WTC11 (cell line): ENCODE measurements around the gene XPO6. TPM values are rescaled to one million over a fixed set of nuclear protein-coding genes. Genes with fewer than 3 reads are reported as not detected.

Source experiments
- ATAC-seq: fragments of 200-7000 bp; cut with Tn5 transposase; 2 replicates; pipeline ENCODE4 v1.10.0; 2021; ENCODE audit warnings: mild to moderate bottlenecking, moderate library complexity
- CTCF ChIA-PET: fragments of 300-600 bp; sonication (Branson Sonifier 250); formaldehyde crosslinking; loops from one replicate; lab custom pipeline; 2021; ENCODE audit warnings: antibody characterized with exemption; lab: Charles Lee
- POLR2A ChIA-PET: fragments of 350-600 bp; sonication (Branson Sonifier 250); formaldehyde crosslinking; loops from one replicate; lab custom pipeline; 2021; ENCODE audit warnings: antibody characterized with exemption; lab: Charles Lee
- DNase-seq: peaks from one replicate; pipeline ENCODE4 v3.0.0; 2021; ENCODE audit warnings: low spot score
- H3K27ac Mint-ChIP-seq: 2 replicates; pipeline ENCODE4 v1.8.0; 2021; ENCODE audit warnings: mixed read lengths
- H3K27me3 Mint-ChIP-seq: 2 replicates; pipeline ENCODE4 v1.8.0; 2021; ENCODE audit warnings: low read depth, mild to moderate bottlenecking, moderate library complexity, mixed read lengths
- H3K36me3 Mint-ChIP-seq: 2 replicates; pipeline ENCODE4 v1.8.0; 2021; ENCODE audit warnings: mixed read lengths
- H3K4me1 Mint-ChIP-seq: 2 replicates; pipeline ENCODE4 v1.8.0; 2022; ENCODE audit warnings: mixed read lengths
- H3K4me3 Mint-ChIP-seq: 2 replicates; pipeline ENCODE4 v1.8.0; 2021; ENCODE audit warnings: mild to moderate bottlenecking, moderate library complexity, mixed read lengths
- H3K9me3 Mint-ChIP-seq: 2 replicates; pipeline ENCODE4 v1.8.0; 2021; ENCODE audit warnings: mixed read lengths
- AFF4 ChIP-seq: sonication (generic); formaldehyde crosslinking; IDR thresholded peaks from 2 replicates; pipeline ENCODE4 v1.8.1; 2023; ENCODE audit warnings: mild to moderate bottlenecking, missing genetic modification reagents, borderline replicate concordance
- CBFB ChIP-seq: sonication (generic); formaldehyde crosslinking; IDR thresholded peaks from 2 replicates; pipeline ENCODE4 v1.8.1; 2022; ENCODE audit warnings: mild to moderate bottlenecking, low read depth, missing genetic modification reagents
- CREB1 ChIP-seq: sonication (generic); formaldehyde crosslinking; IDR thresholded peaks from 2 replicates; pipeline ENCODE4 v1.8.0; 2023; ENCODE audit warnings: mild to moderate bottlenecking, missing genetic modification reagents
- FOXJ3 ChIP-seq: sonication (generic); formaldehyde crosslinking; IDR thresholded peaks from 2 replicates; pipeline ENCODE4 v1.9.0; 2021; ENCODE audit warnings: missing genetic modification reagents, mild to moderate bottlenecking, borderline replicate concordance
- GABPB1 ChIP-seq: sonication (generic); formaldehyde crosslinking; IDR thresholded peaks from 2 replicates; pipeline ENCODE4 v1.8.1; 2023; ENCODE audit warnings: mild to moderate bottlenecking, missing genetic modification reagents
- GTF2I ChIP-seq: fragments of 250-450 bp; sonication (Bioruptor Pico); conservative IDR thresholded peaks from 2 replicates; pipeline ENCODE4 v1.4.0; 2021; ENCODE audit warnings: mild to moderate bottlenecking
- IRF1 ChIP-seq: sonication (generic); formaldehyde crosslinking; IDR thresholded peaks from 2 replicates; pipeline ENCODE4 v1.8.0; 2023; ENCODE audit warnings: missing genetic modification reagents
- MAX ChIP-seq: sonication (generic); formaldehyde crosslinking; IDR thresholded peaks from 2 replicates; pipeline ENCODE4 v1.8.0; 2022; ENCODE audit warnings: mild to moderate bottlenecking, missing genetic modification reagents
- RELA ChIP-seq: sonication (generic); formaldehyde crosslinking; IDR thresholded peaks from 2 replicates; pipeline ENCODE4 v1.8.1; 2022; ENCODE audit warnings: missing genetic modification reagents, mild to moderate bottlenecking, borderline replicate concordance
- RORB ChIP-seq: fragments of 250-450 bp; sonication (Bioruptor Pico); IDR thresholded peaks from 2 replicates; pipeline ENCODE4 v1.9.0; 2021; ENCODE audit warnings: mild to moderate bottlenecking
- SMAD3 ChIP-seq: sonication (generic); formaldehyde crosslinking; IDR thresholded peaks from 2 replicates; pipeline ENCODE4 v1.8.0; 2022; ENCODE audit warnings: missing genetic modification reagents, mild to moderate bottlenecking, borderline replicate concordance
- SOX15 ChIP-seq: fragments of 250-450 bp; sonication (Bioruptor Pico); IDR thresholded peaks from 2 replicates; pipeline ENCODE4 v1.9.0; 2021; ENCODE audit warnings: mild to moderate bottlenecking
- TP53 ChIP-seq: sonication (generic); formaldehyde crosslinking; IDR thresholded peaks from 2 replicates; pipeline ENCODE4 v1.8.1; 2023; ENCODE audit warnings: mild to moderate bottlenecking, missing genetic modification reagents
- ZBTB21 ChIP-seq: sonication (generic); formaldehyde crosslinking; IDR thresholded peaks from 2 replicates; pipeline ENCODE4 v1.8.1; 2023; ENCODE audit warnings: mild to moderate bottlenecking, missing genetic modification reagents, borderline replicate concordance
- ZNF121 ChIP-seq: sonication (generic); formaldehyde crosslinking; IDR thresholded peaks from 2 replicates; pipeline ENCODE4 v1.8.0; 2023; ENCODE audit warnings: missing genetic modification reagents
- ZNF263 ChIP-seq: sonication (generic); formaldehyde crosslinking; IDR thresholded peaks from 2 replicates; pipeline ENCODE4 v1.8.1; 2022; ENCODE audit warnings: low read depth, mild to moderate bottlenecking, moderate library complexity, missing genetic modification reagents
- total RNA-seq: library from RNA; stranded (reverse); gene quantifications from 3 replicates; pipeline ENCODE4 v1.2.3, GENCODE V29; 2021
- TF ChIP-seq, protein P1 (sequence below): sonication (generic); formaldehyde crosslinking; IDR thresholded peaks from 2 replicates; pipeline ENCODE4 v1.8.1; 2022; ENCODE audit warnings: mild to moderate bottlenecking, moderate library complexity, missing genetic modification reagents
- TF ChIP-seq, protein P2 (sequence below): sonication (generic); formaldehyde crosslinking; IDR thresholded peaks from 2 replicates; pipeline ENCODE4 v1.8.1; 2022; ENCODE audit warnings: missing genetic modification reagents, borderline replicate concordance
- TF ChIP-seq, protein P3 (sequence below): fragments of 250-450 bp; sonication (Bioruptor Pico); IDR thresholded peaks from 2 replicates; pipeline ENCODE4 v2.1.2; 2022; ENCODE audit warnings: mild to moderate bottlenecking, moderate library complexity

The XPO6 gene
- total RNA-seq, 1 experiment from 2014 or later: 160 TPM

- TF ChIP-seq RORB (CRISPR knock-in tag) (no peak), SMAD3 (CRISPR knock-in tag) (no peak), AFF4 (CRISPR knock-in tag) (no peak), CREB1 (CRISPR knock-in tag) (no peak), ZNF263 (CRISPR knock-in tag) (no peak), IRF1 (CRISPR knock-in tag) (no peak), ZBTB21 (no peak), SOX15 (CRISPR knock-in tag) (no peak)
- TF ChIP-seq, protein P1, sequence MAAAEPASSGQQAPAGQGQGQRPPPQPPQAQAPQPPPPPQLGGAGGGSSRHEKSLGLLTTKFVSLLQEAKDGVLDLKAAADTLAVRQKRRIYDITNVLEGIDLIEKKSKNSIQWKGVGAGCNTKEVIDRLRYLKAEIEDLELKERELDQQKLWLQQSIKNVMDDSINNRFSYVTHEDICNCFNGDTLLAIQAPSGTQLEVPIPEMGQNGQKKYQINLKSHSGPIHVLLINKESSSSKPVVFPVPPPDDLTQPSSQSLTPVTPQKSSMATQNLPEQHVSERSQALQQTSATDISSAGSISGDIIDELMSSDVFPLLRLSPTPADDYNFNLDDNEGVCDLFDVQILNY (CRISPR knock-in tag): no peak
- TF ChIP-seq, protein P2, sequence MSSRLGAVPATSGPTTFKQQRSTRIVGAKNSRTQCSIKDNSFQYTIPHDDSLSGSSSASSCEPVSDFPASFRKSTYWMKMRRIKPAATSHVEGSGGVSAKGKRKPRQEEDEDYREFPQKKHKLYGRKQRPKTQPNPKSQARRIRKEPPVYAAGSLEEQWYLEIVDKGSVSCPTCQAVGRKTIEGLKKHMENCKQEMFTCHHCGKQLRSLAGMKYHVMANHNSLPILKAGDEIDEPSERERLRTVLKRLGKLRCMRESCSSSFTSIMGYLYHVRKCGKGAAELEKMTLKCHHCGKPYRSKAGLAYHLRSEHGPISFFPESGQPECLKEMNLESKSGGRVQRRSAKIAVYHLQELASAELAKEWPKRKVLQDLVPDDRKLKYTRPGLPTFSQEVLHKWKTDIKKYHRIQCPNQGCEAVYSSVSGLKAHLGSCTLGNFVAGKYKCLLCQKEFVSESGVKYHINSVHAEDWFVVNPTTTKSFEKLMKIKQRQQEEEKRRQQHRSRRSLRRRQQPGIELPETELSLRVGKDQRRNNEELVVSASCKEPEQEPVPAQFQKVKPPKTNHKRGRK: no peak
- ATAC-seq: no peak
- H3K9me3 Mint-ChIP-seq: no peaks in the 10 kb centered on the region
Observed at GRCh38 chr16:28096983-28097899, 114.5 kb downstream of the XPO6 start.

DNA sequence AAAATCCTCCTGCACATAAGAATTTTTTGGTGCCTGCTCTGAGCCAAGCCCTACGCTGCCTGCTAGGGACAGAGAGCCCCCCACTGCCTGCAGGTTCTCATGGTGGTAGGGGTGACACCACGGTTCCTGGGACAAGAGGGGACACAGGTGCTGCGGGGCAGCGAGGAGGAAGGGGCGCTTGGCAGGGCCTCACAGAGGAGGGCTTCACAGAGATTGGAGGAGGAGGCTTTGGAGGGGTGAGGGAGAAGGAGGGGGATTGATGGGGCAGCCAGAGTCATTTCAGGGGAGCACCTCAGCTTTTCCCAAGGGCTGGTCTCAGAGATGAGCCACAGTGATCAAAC, 118.4 kb downstream of the XPO6 start:
- H3K27me3 Mint-ChIP-seq: no peaks in the 10 kb centered on the region
- ChIA-PET POLR2A (no interaction called here), CTCF (interaction anchor here (1.2 to 4.5 kb wide), 7 partner anchors 23 to 313 kb away, joined by 3 to 53 read pairs (median 4); no protein-coding TSS in a partner anchor)
- no peaks in the 10 kb centered on the region for H3K9me3 Mint-ChIP-seq
- ATAC-seq (peak; percentile 4; the same call in 1 of the 2 replicates), DNase-seq (no peak)
- peaks cover 13% of the 10 kb centered on the region for H3K36me3 Mint-ChIP-seq
- peak overlapping the region; percentile 96 for H3K27ac Mint-ChIP-seq
- peak overlapping the region; percentile 34 for H3K4me3 Mint-ChIP-seq
- peaks cover 35% of the 10 kb centered on the region for H3K4me1 Mint-ChIP-seq
- no peak for TF ChIP-seq CBFB (CRISPR knock-in tag)
- no peak for TF ChIP-seq AFF4 (CRISPR knock-in tag)
- TF ChIP-seq SOX15 (CRISPR knock-in tag): no peak
- no peak for TF ChIP-seq GTF2I (CRISPR knock-in tag)
- no peak for TF ChIP-seq RELA (CRISPR knock-in tag)
- no peak for TF ChIP-seq MAX
- no peak for TF ChIP-seq GABPB1 (CRISPR knock-in tag)
- TF ChIP-seq ZNF121: no peak
- TF ChIP-seq FOXJ3 (CRISPR knock-in tag): no peak
- TF ChIP-seq TP53 (CRISPR knock-in tag): no peak
- no peak for TF ChIP-seq IRF1 (CRISPR knock-in tag)
- TF ChIP-seq, protein P3, sequence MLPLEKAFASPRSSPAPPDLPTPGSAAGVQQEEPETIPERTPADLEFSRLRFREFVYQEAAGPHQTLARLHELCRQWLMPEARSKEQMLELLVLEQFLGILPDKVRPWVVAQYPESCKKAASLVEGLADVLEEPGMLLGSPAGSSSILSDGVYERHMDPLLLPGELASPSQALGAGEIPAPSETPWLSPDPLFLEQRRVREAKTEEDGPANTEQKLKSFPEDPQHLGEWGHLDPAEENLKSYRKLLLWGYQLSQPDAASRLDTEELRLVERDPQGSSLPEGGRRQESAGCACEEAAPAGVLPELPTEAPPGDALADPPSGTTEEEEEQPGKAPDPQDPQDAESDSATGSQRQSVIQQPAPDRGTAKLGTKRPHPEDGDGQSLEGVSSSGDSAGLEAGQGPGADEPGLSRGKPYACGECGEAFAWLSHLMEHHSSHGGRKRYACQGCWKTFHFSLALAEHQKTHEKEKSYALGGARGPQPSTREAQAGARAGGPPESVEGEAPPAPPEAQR (CRISPR knock-in tag): no peak
- TF ChIP-seq CREB1 (CRISPR knock-in tag): no peak

More at GRCh38 chr16:28096983-28097899, 114.5 kb downstream of the XPO6 start:
- Mint-ChIP-seq H3K27me3 (no peaks in the 10 kb centered on the region), H3K36me3 (peaks cover 43% of the 10 kb centered on the region), H3K4me1 (peaks cover 21% of the 10 kb centered on the region), H3K27ac (peak overlapping the region; percentile 44; the same call in 1 of the 2 replicates), H3K4me3 (no peak overlapping the region)
- CTCF ChIA-PET: no interaction called here
- DNase-seq: peak; percentile 6
- POLR2A ChIA-PET: no interaction called here
